Suprapubic skin (tissue), 4 donors: ENCODE data around the gene C22orf31.

Source experiments
- CTCF ChIP-seq, 2 donors: fragments of 200-600 bp in 1 of 2; fragments of 450-650 bp in 1 of 2; sonication (generic) in 1 of 2; IDR thresholded peaks; one replicate each; pipeline ENCODE4 v1.5.1; 2016 to 2019; ENCODE audit warnings: antibody characterized with exemption in 2 of 2, mild to moderate bottlenecking in 1 of 2, moderate library complexity in 1 of 2
- EP300 ChIP-seq: sonication (generic); formaldehyde crosslinking; IDR thresholded peaks from one replicate; pipeline ENCODE4 v1.6.1; 2017; ENCODE audit warnings: antibody characterized with exemption
- POLR2AphosphoS5 ChIP-seq, 3 donors: sonication (generic); formaldehyde crosslinking; IDR thresholded peaks; one replicate each; pipeline ENCODE4 v1.6.1; 2017; ENCODE audit warnings: antibody characterized with exemption in 3 of 3

DNA sequence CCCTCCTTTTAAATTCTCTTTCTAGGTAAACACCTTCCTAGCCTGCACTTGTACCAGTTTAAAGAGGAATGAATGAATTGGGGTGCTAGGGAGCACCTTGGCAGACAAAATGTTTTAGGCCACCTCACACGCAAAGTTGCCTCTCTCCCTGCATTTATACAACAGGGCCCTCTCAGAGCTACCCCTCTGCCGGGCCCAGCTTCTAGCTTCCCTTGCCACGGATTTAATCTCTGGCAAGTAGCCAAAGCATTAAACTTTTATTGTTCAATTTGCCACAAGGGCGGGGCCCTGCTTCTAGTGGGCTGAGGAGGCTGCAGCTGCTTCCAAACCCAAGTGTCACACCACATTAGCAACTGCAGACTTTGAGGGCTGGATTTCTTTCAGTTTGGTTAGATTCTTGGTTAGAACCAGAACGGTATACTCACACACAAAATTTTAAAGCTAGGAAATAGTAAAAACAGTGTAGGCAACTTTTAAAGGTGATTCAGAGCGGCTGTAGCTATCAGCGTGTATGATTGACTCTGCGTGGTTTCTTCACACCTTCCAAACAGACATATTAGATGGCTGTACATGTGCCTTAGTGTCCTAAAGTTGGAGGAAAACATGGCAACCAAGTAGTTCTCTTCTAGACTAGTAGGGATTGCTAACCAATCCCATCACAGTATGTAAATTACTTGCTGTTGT is 17.7 kb upstream of the C22orf31 start:
- no peak for TF ChIP-seq POLR2AphosphoS5 (IDR thresholded peaks at IDR 0.05)
- no peak for TF ChIP-seq EP300
- TF ChIP-seq CTCF (IDR thresholded peaks at IDR 0.05): no peak
